HUES64 (cell line): ENCODE data around the gene PLEKHA6.
A peak's percentile ranks its signal among the peaks of the same experiment; 100 is the strongest.

Source experiments
- H3K27ac ChIP-seq: 2 replicates; pipeline ENCODE4 v1.7.0; 2013; ENCODE audit warnings: low read depth, low read length, inconsistent platforms
- H3K27me3 ChIP-seq: 2 replicates; pipeline ENCODE4 v1.6.1; 2013; ENCODE audit warnings: mild to moderate bottlenecking, low read length; ENCODE audit not compliant: insufficient read depth
- H3K36me3 ChIP-seq: 2 replicates; pipeline ENCODE4 v1.6.1; 2013; ENCODE audit warnings: mild to moderate bottlenecking, low read length; ENCODE audit not compliant: insufficient read depth
- H3K4me1 ChIP-seq: 2 replicates; pipeline ENCODE4 v1.6.1; 2013; ENCODE audit warnings: mild to moderate bottlenecking, low read length, moderate library complexity; ENCODE audit not compliant: insufficient read depth
- H3K4me3 ChIP-seq: 2 replicates; pipeline ENCODE4 v1.5.1; 2013; ENCODE audit warnings: mild to moderate bottlenecking, low read length, moderate library complexity
- H3K9ac ChIP-seq: 2 replicates; pipeline ENCODE4 v1.6.1; 2013; ENCODE audit warnings: mild to moderate bottlenecking, low read depth, low read length
- H3K9me3 ChIP-seq: 2 replicates; pipeline ENCODE4 v1.6.1; 2013; ENCODE audit warnings: low read depth, low read length; ENCODE audit not compliant: insufficient read depth
- WGBS: fragments of 150-250, 120-280 bp; methylation state at CpG from one replicate; pipeline ENCODE4 v1.1.7; 2013; ENCODE audit warnings: missing lambda C conversion rate; 5-methylcytosine and 5-hydroxymethylcytosine counted together

Gene PLEKHA6

GRCh38 chr1:204377800-204378668, 18.3 kb upstream of the PLEKHA6 start:
- Histone ChIP-seq H3K36me3 (no peaks in the 10 kb centered on the region), H3K9me3 (no peaks in the 10 kb centered on the region), H3K27me3 (peaks cover 85% of the 10 kb centered on the region), H3K9ac (peak overlapping the region; percentile 73), H3K27ac (no peak overlapping the region), H3K4me1 (peaks cover 4% of the 10 kb centered on the region; the same call in 1 of the 2 replicates), H3K4me3 (peak overlapping the region; percentile 61)
- WGBS: under 1% methylated on average over 55 of the region's 55 CpGs

- 50% methylated on average over 28 of the region's 28 CpGs for WGBS
- H3K27ac ChIP-seq: no peak overlapping the region
- no peaks in the 10 kb centered on the region for H3K36me3 ChIP-seq
- H3K4me1 ChIP-seq: peaks cover 4% of the 10 kb centered on the region; the same call in 1 of the 2 replicates
- peak overlapping the region; percentile 73 for H3K9ac ChIP-seq
- H3K27me3 ChIP-seq: peaks cover 82% of the 10 kb centered on the region
- H3K4me3 ChIP-seq: peak overlapping the region; percentile 61
- H3K9me3 ChIP-seq: no peaks in the 10 kb centered on the region
Measured at GRCh38 chr1:204376919-204377799, 17.4 kb upstream of the PLEKHA6 start.

DNA sequence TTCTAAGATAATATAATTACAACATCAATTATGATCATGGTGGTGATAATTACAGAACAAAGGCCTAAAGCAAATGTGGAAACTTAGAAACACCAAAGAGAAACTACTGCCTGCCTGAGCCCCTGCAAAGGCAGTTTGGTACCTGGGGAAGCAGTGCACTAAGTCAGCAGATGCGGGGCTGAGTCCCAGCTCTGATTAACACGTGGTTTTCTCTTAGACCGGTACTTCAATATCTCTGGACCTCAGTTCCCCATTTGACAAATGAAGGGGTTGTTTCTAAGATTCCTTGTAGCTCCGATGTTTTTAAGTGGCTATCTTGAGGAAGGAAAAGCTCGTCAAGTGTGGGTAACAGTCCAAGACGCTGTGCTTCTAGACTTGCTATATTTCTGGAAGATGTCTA, 16.7 kb upstream of the PLEKHA6 start:
- no peak overlapping the region for H3K27ac ChIP-seq
- H3K9ac ChIP-seq: no peak overlapping the region
- WGBS: 92% methylated on average over 6 of the region's 6 CpGs
- H3K4me3 ChIP-seq: no peak overlapping the region
- no peaks in the 10 kb centered on the region for H3K36me3 ChIP-seq
- no peaks in the 10 kb centered on the region for H3K9me3 ChIP-seq
- peaks cover 85% of the 10 kb centered on the region for H3K27me3 ChIP-seq
- peaks cover 4% of the 10 kb centered on the region; the same call in 1 of the 2 replicates for H3K4me1 ChIP-seq

DNA sequence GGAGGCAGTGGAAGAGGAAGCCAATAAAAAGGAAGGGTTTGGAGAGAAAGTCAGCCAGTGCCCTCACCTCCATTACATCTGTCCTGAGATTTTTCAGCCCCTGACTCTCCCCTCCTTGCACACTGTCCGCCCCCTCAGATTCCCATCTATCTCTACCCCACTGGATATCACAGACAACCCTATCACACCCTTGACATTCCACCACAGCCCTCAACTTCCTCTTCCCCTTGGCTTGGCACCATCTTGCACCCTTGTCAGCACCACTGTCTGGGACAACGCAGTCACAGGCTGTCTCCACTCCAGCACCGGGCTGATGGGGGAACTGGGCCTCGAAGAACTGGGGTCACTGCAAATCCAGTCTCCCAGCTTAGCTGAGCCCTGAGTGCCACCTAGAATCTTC, 14.2 kb upstream of the PLEKHA6 start:
- no peaks in the 10 kb centered on the region for H3K9me3 ChIP-seq
- no peak overlapping the region for H3K27ac ChIP-seq
- H3K27me3 ChIP-seq: peaks cover 64% of the 10 kb centered on the region
- no peak overlapping the region for H3K9ac ChIP-seq
- H3K36me3 ChIP-seq: no peaks in the 10 kb centered on the region
- no peak overlapping the region for H3K4me3 ChIP-seq
- WGBS: 91% methylated on average over 4 of the region's 4 CpGs
- peaks cover 4% of the 10 kb centered on the region; the same call in 1 of the 2 replicates for H3K4me1 ChIP-seq

DNA sequence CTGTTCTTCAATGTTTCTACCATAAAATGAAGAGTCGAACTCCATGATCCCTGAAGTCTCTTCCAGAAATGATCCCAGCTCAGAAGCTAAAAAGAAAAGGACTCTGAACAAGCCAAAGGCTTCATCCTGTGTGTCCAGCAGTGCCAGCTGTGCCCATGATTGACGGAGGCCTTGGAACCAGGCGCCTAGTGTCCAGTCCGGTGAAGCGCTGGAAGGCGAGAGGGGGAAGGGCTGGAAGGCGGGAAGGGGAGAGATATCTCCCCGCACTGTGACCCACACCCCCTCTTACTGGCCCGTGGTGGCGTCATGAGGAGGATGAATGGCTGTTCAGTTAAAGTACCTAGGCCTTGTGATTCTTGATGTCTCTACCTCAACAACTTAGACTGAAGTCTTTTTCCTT, 10.4 kb upstream of the PLEKHA6 start:
- no peak overlapping the region for H3K27ac ChIP-seq
- H3K9ac ChIP-seq: no peak overlapping the region
- no peaks in the 10 kb centered on the region for H3K4me1 ChIP-seq
- peaks cover 26% of the 10 kb centered on the region for H3K27me3 ChIP-seq
- no peaks in the 10 kb centered on the region for H3K9me3 ChIP-seq
- WGBS: 90% methylated on average over 10 of the region's 10 CpGs
- no peaks in the 10 kb centered on the region for H3K36me3 ChIP-seq
- H3K4me3 ChIP-seq: no peak overlapping the region

- no peaks in the 10 kb centered on the region for H3K9me3 ChIP-seq
- 91% methylated on average over 13 of the region's 13 CpGs for WGBS
- no peak overlapping the region for H3K27ac ChIP-seq
- no peak overlapping the region for H3K4me3 ChIP-seq
- H3K36me3 ChIP-seq: no peaks in the 10 kb centered on the region
- peaks cover 24% of the 10 kb centered on the region for H3K27me3 ChIP-seq
- no peak overlapping the region for H3K9ac ChIP-seq
- no peaks in the 10 kb centered on the region for H3K4me1 ChIP-seq
Measured at GRCh38 chr1:204368996-204369726, 9.4 kb upstream of the PLEKHA6 start.

GRCh38 chr1:204367956-204368355, 8.2 kb upstream of the PLEKHA6 start:
- H3K4me3 ChIP-seq: no peak overlapping the region
- peaks cover 23% of the 10 kb centered on the region for H3K27me3 ChIP-seq
- H3K4me1 ChIP-seq: no peaks in the 10 kb centered on the region
- WGBS: 90% methylated on average over 10 of the region's 10 CpGs
- H3K36me3 ChIP-seq: no peaks in the 10 kb centered on the region
- H3K9ac ChIP-seq: no peak overlapping the region
- H3K27ac ChIP-seq: no peak overlapping the region
- H3K9me3 ChIP-seq: no peaks in the 10 kb centered on the region

- no peak overlapping the region for H3K9ac ChIP-seq
- no peak overlapping the region for H3K4me3 ChIP-seq
- no peak overlapping the region for H3K27ac ChIP-seq
- H3K27me3 ChIP-seq: peaks cover 30% of the 10 kb centered on the region
- H3K9me3 ChIP-seq: no peaks in the 10 kb centered on the region
- H3K4me1 ChIP-seq: no peaks in the 10 kb centered on the region
- no peaks in the 10 kb centered on the region for H3K36me3 ChIP-seq
- WGBS: 90% methylated on average over 16 of the region's 16 CpGs
Measured at GRCh38 chr1:204367193-204367858, 7.6 kb upstream of the PLEKHA6 start.

DNA sequence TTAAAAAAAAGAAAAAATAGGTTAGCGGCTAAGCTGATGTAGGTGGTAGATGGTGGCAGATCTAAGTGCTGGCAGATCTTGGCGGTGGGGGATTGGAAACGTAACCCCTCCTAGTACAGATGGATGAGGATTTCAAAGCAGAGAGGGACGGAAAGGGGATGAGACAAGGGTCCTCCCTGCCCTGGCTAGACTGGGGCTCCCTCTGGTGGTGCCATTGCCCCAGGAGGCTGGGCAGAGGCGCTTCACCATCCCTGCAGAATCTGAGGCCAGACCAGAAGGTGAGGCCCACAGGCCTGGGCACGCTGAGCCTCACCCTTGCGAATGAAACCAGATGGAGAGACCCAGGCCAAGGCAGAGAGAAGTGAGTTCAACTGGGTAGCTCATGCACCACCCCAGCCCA, 7.0 kb upstream of the PLEKHA6 start:
- H3K27me3 ChIP-seq: peaks cover 31% of the 10 kb centered on the region
- no peak overlapping the region for H3K9ac ChIP-seq

DNA sequence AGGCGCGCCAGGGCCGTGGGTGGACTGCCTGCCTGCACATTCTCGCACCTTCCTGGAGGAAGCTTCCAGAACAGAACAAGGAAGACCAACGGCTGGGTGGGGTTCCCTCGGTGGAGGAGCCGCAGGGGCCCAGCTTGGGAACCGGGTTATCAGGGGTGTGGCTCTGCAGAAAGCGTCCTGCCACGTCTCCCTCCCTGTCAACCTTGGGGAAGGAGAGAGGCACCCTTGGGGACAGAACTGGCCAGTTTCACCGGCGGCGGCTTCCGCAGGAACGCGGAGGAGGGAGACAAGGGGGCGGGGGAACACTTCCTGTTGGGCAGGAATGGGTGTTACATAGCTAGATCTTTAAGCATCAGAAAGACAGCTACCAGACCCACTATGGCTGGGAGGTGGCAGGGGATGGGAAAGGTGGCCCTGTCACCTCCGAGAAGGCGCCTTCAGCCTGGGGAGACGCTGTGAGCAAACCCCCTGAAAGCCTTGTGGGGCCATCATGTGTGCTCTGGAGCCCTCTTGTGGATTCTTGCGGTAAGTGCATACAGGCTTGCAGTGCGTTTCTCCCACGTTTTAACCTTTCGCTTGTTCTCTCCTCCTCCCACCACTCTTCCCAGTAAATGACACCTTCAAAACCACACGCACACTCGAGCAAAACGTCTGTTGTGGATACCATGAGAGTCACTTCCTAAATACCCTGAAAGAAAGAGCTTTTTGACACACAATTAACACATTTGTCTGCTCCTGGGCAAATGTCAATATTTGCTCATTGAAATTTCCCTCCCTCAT, 3.8 kb upstream of the PLEKHA6 start:
- H3K36me3 ChIP-seq: no peaks in the 10 kb centered on the region
- peak overlapping the region; percentile 45 for H3K4me3 ChIP-seq
- peaks cover 28% of the 10 kb centered on the region for H3K27me3 ChIP-seq
- peaks cover 12% of the 10 kb centered on the region for H3K4me1 ChIP-seq
- H3K9me3 ChIP-seq: no peaks in the 10 kb centered on the region
- peak overlapping the region; percentile 19; the same call in 1 of the 2 replicates for H3K9ac ChIP-seq
- 10% methylated on average over 27 of the region's 27 CpGs for WGBS
- no peak overlapping the region for H3K27ac ChIP-seq

More for the DNA sequence above, 7.0 kb upstream of the PLEKHA6 start:
- no peaks in the 10 kb centered on the region for H3K36me3 ChIP-seq
- H3K4me1 ChIP-seq: no peaks in the 10 kb centered on the region
- 82% methylated on average over 7 of the region's 7 CpGs for WGBS
- no peaks in the 10 kb centered on the region for H3K9me3 ChIP-seq
- H3K27ac ChIP-seq: no peak overlapping the region
- H3K4me3 ChIP-seq: no peak overlapping the region
